H9 (cell line): ENCODE data around the gene PCDH20. TPM values are rescaled to one million over a fixed set of nuclear protein-coding genes. Genes with fewer than 3 reads are reported as not detected.

Experiments
- DNase-seq: peaks from one replicate; pipeline ENCODE4 v3.0.0-alpha.2; 2017
- H2AFZ ChIP-seq: one replicate; pipeline ENCODE4 v1.6.1; 2013; ENCODE audit warnings: mild to moderate bottlenecking, low read length, control low read depth, moderate library complexity
- H2AK5ac ChIP-seq: 2 replicates; pipeline ENCODE4 v1.6.1; 2013; ENCODE audit warnings: low read length, control low read depth, mixed read lengths; ENCODE audit not compliant: insufficient read length
- H2BK120ac ChIP-seq: one replicate; pipeline ENCODE4 v1.6.1; 2013; ENCODE audit warnings: low read depth, mild to moderate bottlenecking, low read length, control low read depth, inconsistent platforms; ENCODE audit not compliant: poor library complexity, severe bottlenecking
- H2BK12ac ChIP-seq: 2 replicates; pipeline ENCODE4 v1.6.1; 2013; ENCODE audit warnings: low read length, control low read depth, mixed read lengths, low read depth; ENCODE audit not compliant: insufficient read length
- H2BK15ac ChIP-seq: 2 replicates; pipeline ENCODE4 v1.6.1; 2013; ENCODE audit warnings: low read depth, low read length, control low read depth
- H2BK20ac ChIP-seq: one replicate; pipeline ENCODE4 v1.6.1; 2013; ENCODE audit warnings: low read depth, mild to moderate bottlenecking, low read length, control low read depth, inconsistent platforms; ENCODE audit not compliant: poor library complexity, severe bottlenecking
- H2BK5ac ChIP-seq: 2 replicates; pipeline ENCODE4 v1.6.1; 2013; ENCODE audit warnings: low read length, control low read depth, mixed read lengths; ENCODE audit not compliant: insufficient read length
- H3K14ac ChIP-seq: 2 replicates; pipeline ENCODE4 v1.6.1; 2013; ENCODE audit warnings: low read length, control low read depth; ENCODE audit not compliant: insufficient read depth
- H3K18ac ChIP-seq: 2 replicates; pipeline ENCODE4 v1.6.1; 2013; ENCODE audit warnings: low read depth, mild to moderate bottlenecking, mixed read lengths, low read length, control low read depth; ENCODE audit not compliant: insufficient read length
- H3K23ac ChIP-seq: 2 replicates; pipeline ENCODE4 v1.6.1; 2013; ENCODE audit warnings: low read length, control low read depth, mixed read lengths, low read depth; ENCODE audit not compliant: insufficient read length
- H3K23me2 ChIP-seq: 2 replicates; pipeline ENCODE4 v1.6.1; 2013; ENCODE audit warnings: low read depth, mild to moderate bottlenecking, mixed read lengths, low read length, control low read depth; ENCODE audit not compliant: insufficient read length, poor library complexity, severe bottlenecking
- H3K27ac ChIP-seq: 2 replicates; pipeline ENCODE4 v1.5.1; 2013; ENCODE audit warnings: low read length, control low read depth, mixed read lengths, low read depth; ENCODE audit not compliant: insufficient read length
- H3K27me3 ChIP-seq: 2 replicates; pipeline ENCODE4 v1.6.1; 2013; ENCODE audit warnings: low read length, control low read depth, inconsistent platforms; ENCODE audit not compliant: insufficient read depth
- H3K4ac ChIP-seq: 2 replicates; pipeline ENCODE4 v1.6.1; 2013; ENCODE audit warnings: low read depth, mild to moderate bottlenecking, control low read depth, inconsistent platforms, low read length, moderate library complexity
- H3K4me1 ChIP-seq: 2 replicates; pipeline ENCODE4 v1.6.1; 2013; ENCODE audit warnings: low read length, control low read depth, inconsistent platforms; ENCODE audit not compliant: insufficient read depth
- H3K4me2 ChIP-seq: 2 replicates; pipeline ENCODE4 v1.6.1; 2013; ENCODE audit warnings: low read length, control low read depth, mixed read lengths; ENCODE audit not compliant: insufficient read length, insufficient read depth
- H3K56ac ChIP-seq: 2 replicates; pipeline ENCODE4 v1.6.1; 2013; ENCODE audit warnings: low read depth, mild to moderate bottlenecking, mixed read lengths, low read length, control low read depth; ENCODE audit not compliant: insufficient read length
- H3K79me1 ChIP-seq: 2 replicates; pipeline ENCODE4 v1.6.1; 2013; ENCODE audit warnings: low read depth, mild to moderate bottlenecking, moderate library complexity, low read length, control low read depth, inconsistent platforms; ENCODE audit not compliant: insufficient read depth, poor library complexity, severe bottlenecking
- H3K79me2 ChIP-seq: 2 replicates; pipeline ENCODE4 v1.6.1; 2013; ENCODE audit warnings: low read length, control low read depth, inconsistent platforms; ENCODE audit not compliant: insufficient read depth
- H3K9ac ChIP-seq: 2 replicates; pipeline ENCODE4 v1.6.1; 2013; ENCODE audit warnings: low read length, control low read depth, mixed read lengths; ENCODE audit not compliant: insufficient read length; ENCODE audit errors: extremely low read depth
- H3K9me3 ChIP-seq: one replicate; pipeline ENCODE4 v1.6.1; 2013; ENCODE audit warnings: low read depth, low read length, inconsistent platforms; ENCODE audit not compliant: control insufficient read depth
- H3T11ph ChIP-seq: one replicate; pipeline ENCODE4 v1.6.1; 2013; ENCODE audit warnings: mild to moderate bottlenecking, low read length, control low read depth, inconsistent platforms
- H4K20me1 ChIP-seq: one replicate; pipeline ENCODE4 v1.6.1; 2013; ENCODE audit not compliant: control insufficient read depth, insufficient read length, insufficient read depth
- H4K5ac ChIP-seq: 2 replicates; pipeline ENCODE4 v1.6.1; 2013; ENCODE audit warnings: low read depth, mild to moderate bottlenecking, mixed read lengths, low read length, control low read depth; ENCODE audit not compliant: insufficient read length
- H4K8ac ChIP-seq: replicated peaks from 2 replicates; pipeline ENCODE4 v1.6.1; 2013; ENCODE audit warnings: low read length, control low read depth, mixed read lengths, low read depth; ENCODE audit not compliant: insufficient read length
- H4K91ac ChIP-seq: 2 replicates; pipeline ENCODE4 v1.6.1; 2013; ENCODE audit warnings: low read depth, mild to moderate bottlenecking, moderate library complexity, mixed read lengths, low read length, control low read depth; ENCODE audit not compliant: insufficient read length
- H3K27ac Mint-ChIP-seq, 3 experiments: 2 replicates in 2 of 3; 3 replicates in 1 of 3; pipeline ENCODE4 v1.8.0; 2020 to 2021; ENCODE audit warnings: mixed read lengths in 3 of 3, mild to moderate bottlenecking in 1 of 3, moderate library complexity in 1 of 3
- H3K27me3 Mint-ChIP-seq: 2 replicates; pipeline ENCODE4 v1.8.0; 2021; ENCODE audit warnings: low read depth, mild to moderate bottlenecking, moderate library complexity, mixed read lengths
- H3K36me3 Mint-ChIP-seq, 3 experiments: 2 replicates in 2 of 3; 3 replicates in 1 of 3; pipeline ENCODE4 v1.8.0; 2020 to 2021; ENCODE audit warnings: low read depth in 3 of 3, mixed read lengths in 3 of 3; ENCODE audit not compliant: insufficient read depth in 1 of 3
- H3K4me1 Mint-ChIP-seq, 2 experiments: 2 replicates each; pipeline ENCODE4 v1.8.0; 2020; ENCODE audit warnings: mixed read lengths in 2 of 2
- H3K4me3 Mint-ChIP-seq, 2 experiments: 2 replicates in 1 of 2; 3 replicates in 1 of 2; pipeline ENCODE4 v1.8.0; 2020 to 2021; ENCODE audit warnings: mild to moderate bottlenecking in 2 of 2, mixed read lengths in 2 of 2, moderate library complexity in 1 of 2
- H3K9me3 Mint-ChIP-seq, 2 experiments: 2 replicates in 1 of 2; 3 replicates in 1 of 2; pipeline ENCODE4 v1.8.0; 2020; ENCODE audit warnings: mild to moderate bottlenecking in 2 of 2, mixed read lengths in 2 of 2, moderate library complexity in 1 of 2
- WGBS: extraction: QIAGEN DNeasy Blood & Tissue Kit; methylation state at CpG from one replicate; pipeline ENCODE4 v1.1.7; 2013; ENCODE audit warnings: missing lambda C conversion rate, low lambda C conversion rate, mixed read lengths; ENCODE audit not compliant: insufficient read length; ENCODE audit errors: extremely low coverage; 5-methylcytosine and 5-hydroxymethylcytosine counted together
- total RNA-seq: library from RNA; stranded (reverse); gene quantifications from 2 replicates; pipeline ENCODE4 v1.2.1, GENCODE V29; 2021
- TF ChIP-seq, protein P1 (sequence below): fragments of 200-600 bp; sonication (generic); conservative IDR thresholded peaks from 3 replicates; pipeline ENCODE4 v1.8.0; 2021; ENCODE audit warnings: antibody characterized with exemption, mild to moderate bottlenecking

Gene PCDH20
- total RNA-seq, 1 experiment from 2014 or later: 0.33 TPM

DNA sequence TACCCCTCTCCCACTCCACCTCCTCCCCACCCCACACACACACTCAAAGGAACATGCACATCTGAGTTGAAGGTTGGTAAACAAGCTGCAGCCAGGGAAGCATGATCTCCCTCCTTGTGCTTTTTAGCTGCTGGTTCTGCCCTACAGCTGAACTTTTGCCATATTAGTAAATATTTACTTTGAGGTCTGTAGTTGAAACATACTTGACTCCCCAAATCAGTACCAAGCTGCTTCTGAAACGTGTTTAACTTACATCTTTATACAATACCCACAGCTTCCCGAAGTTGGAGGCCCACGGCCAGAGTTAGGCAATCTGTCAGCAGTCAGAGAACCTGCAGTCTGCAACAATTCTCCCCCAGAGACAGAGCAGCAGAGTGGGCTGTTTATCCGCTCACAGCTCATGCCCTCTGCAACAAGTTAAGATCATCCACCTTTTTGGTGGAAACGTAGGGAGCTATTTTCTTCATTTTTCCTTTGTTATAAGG, 1.5 kb upstream of the PCDH20 start:
- Mint-ChIP-seq H3K27ac (peak overlapping the region in 1 of 3 experiments; percentile 62; a peak in 1 of 7 replicates), H3K36me3 (no peaks in the 10 kb centered on the region), H3K27me3 (peaks cover 42% of the 10 kb centered on the region), H3K9me3 (no peaks in the 10 kb centered on the region), H3K4me1 (peaks cover 24 to 30% of the 10 kb centered on the region in 2 experiments), H3K4me3 (no peak overlapping the region)
- H3K79me1 ChIP-seq: no peaks in the 10 kb centered on the region
- H4K91ac ChIP-seq: no peak overlapping the region
- no peak overlapping the region for H2BK5ac ChIP-seq
- no peak overlapping the region for H2AK5ac ChIP-seq
- no CpG with 5 or more reads among the region's 5 CpGs for WGBS
- no peaks in the 10 kb centered on the region for H3K4me1 ChIP-seq
- DNase-seq: no peak
- H2BK12ac ChIP-seq: no peak overlapping the region
- no peak overlapping the region for H2BK20ac ChIP-seq
- H3K9ac ChIP-seq: no peak overlapping the region
- H3K4ac ChIP-seq: no peak overlapping the region
- TF ChIP-seq, protein P1, sequence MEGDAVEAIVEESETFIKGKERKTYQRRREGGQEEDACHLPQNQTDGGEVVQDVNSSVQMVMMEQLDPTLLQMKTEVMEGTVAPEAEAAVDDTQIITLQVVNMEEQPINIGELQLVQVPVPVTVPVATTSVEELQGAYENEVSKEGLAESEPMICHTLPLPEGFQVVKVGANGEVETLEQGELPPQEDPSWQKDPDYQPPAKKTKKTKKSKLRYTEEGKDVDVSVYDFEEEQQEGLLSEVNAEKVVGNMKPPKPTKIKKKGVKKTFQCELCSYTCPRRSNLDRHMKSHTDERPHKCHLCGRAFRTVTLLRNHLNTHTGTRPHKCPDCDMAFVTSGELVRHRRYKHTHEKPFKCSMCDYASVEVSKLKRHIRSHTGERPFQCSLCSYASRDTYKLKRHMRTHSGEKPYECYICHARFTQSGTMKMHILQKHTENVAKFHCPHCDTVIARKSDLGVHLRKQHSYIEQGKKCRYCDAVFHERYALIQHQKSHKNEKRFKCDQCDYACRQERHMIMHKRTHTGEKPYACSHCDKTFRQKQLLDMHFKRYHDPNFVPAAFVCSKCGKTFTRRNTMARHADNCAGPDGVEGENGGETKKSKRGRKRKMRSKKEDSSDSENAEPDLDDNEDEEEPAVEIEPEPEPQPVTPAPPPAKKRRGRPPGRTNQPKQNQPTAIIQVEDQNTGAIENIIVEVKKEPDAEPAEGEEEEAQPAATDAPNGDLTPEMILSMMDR: no peak
- no peak overlapping the region for H3K27ac ChIP-seq
- H3K4me2 ChIP-seq: no peak overlapping the region
- no peaks in the 10 kb centered on the region for H3K9me3 ChIP-seq
- H3K23ac ChIP-seq: no peak overlapping the region
- no peak overlapping the region for H2BK15ac ChIP-seq
- H2BK120ac ChIP-seq: no peak overlapping the region
- H4K8ac ChIP-seq: no peak overlapping the region
- H3K79me2 ChIP-seq: no peaks in the 10 kb centered on the region
- H2AFZ ChIP-seq: no peak overlapping the region
- peaks cover 12% of the 10 kb centered on the region for H3K27me3 ChIP-seq
- H3K23me2 ChIP-seq: peaks cover 22% of the 10 kb centered on the region
- no peak overlapping the region for H3K14ac ChIP-seq
- H4K20me1 ChIP-seq: no peaks in the 10 kb centered on the region
- H3T11ph ChIP-seq: no peak overlapping the region
- no peak overlapping the region for H3K18ac ChIP-seq
- H3K56ac ChIP-seq: no peak overlapping the region
- no peak overlapping the region for H4K5ac ChIP-seq
